GM18505 (cell line): ENCODE measurements around the gene MYO3B.
"Not testable (repeated sequence)": the region's sequence is repeated elsewhere in the genome, so short reads cannot be mapped to it uniquely, and the experiment has no call there.

ENCODE experiments used
- ATAC-seq: cut with Tn5 transposase; IDR thresholded peaks from one replicate; pipeline ENCODE4 v1.9.1; 2021; ENCODE audit not compliant: unreplicated experiment
- POLR2A ChIP-seq: IDR thresholded peaks from 4 replicates; pipeline ENCODE4 v1.6.1; 2011; ENCODE audit warnings: borderline replicate concordance; ENCODE audit not compliant: insufficient read depth, insufficient read length; ENCODE audit errors: extremely low read depth

MYO3B gene

GRCh38 chr2:170264522-170264860 is 86.5 kb downstream of the MYO3B start:
- no peak for TF ChIP-seq POLR2A
- no peak for ATAC-seq

DNA sequence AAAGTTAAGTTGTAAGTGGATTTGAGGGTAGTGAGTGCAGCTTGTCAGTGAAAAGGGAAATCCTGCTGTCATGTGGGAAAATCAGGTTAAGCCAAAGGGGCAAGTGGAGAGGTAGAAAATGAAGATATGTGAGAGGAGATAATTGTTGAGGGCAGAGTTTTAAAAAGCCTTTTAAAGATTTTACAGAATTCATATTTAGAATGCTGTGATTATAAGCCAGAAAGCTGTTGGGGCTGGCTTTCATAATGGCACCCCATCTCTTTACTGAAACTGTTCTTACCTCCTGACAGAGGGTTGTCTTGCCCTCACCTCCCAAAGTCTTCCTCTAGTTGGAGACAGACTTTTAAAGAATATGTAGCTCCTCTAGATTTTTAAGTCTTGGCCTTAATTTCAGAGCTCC is 86.9 kb downstream of the MYO3B start:
- no peak for ATAC-seq
- no peak for TF ChIP-seq POLR2A

GRCh38 chr2:170265321-170265720 is 87.4 kb downstream of the MYO3B start:
- no peak for TF ChIP-seq POLR2A
- no peak for ATAC-seq

DNA sequence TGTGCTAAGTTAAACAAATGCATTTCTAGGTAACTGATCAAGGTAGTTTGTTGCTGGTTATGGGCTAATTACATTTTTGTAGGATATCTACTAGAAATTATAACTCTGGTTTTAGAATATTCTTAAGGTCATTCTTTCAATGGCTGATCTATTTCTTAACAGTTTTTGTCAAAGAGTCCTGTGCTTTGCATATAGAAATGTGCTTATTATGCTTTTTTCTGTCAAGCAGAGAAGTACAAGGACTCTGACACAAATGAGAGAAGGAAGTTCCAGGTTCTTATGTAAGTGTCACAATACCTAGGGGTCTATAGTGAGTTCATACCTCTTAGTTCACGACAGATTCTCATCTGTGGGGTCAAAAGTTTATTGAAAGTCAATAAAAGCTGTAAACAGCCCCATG is 88.4 kb downstream of the MYO3B start:
- TF ChIP-seq POLR2A = no peak
- ATAC-seq = no peak

GRCh38 chr2:170267071-170267470 is 89.1 kb downstream of the MYO3B start:
- no peak for TF ChIP-seq POLR2A
- no peak for ATAC-seq

DNA sequence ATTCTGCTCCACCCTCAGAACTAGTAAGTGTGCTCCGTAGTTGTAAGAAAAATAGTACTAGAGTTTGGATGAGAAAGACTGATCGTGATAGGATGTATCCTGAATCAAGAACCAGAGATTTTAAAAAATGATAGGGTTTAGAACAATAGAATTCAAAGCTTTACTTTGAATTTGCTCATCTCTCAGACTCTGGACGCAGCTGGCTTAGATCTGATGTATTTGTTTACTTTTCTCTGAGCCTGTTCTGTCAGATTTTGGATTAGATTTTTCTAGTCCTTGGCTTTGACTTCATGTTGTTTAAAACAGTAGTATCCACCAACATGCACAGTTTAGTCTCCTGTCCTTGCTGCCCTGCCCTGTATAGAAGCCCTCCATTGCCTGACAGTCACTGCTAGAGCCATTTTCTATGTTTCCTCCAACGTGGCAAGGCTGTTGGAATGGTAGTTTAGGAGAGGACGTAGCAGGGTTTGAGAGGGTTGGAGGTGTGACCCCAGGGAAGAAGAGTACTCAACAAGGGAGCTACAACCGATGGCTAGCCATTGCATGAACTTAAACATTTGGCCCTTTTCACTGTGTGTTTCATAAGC is 92.4 kb downstream of the MYO3B start:
- ATAC-seq = no peak
- no peak for TF ChIP-seq POLR2A

DNA sequence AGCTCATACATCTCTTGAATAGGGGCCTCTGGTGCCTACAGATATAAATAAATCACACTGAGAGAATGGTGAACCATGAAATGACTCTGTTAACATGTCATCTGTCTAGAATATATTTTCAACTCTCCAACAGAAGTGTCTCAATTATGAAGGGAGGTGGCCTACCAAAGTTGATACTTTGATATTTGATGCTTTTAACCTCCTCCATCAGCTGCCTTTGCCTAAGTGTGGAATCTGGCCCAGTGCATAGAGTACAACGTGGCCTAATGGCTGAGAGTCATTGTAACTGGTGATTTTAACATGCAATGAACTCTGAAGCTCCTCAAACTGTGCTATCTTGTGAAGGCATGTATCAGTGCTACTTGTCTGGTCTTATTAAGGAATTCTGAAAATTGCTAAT is 93.4 kb downstream of the MYO3B start:
- ATAC-seq = no peak

DNA sequence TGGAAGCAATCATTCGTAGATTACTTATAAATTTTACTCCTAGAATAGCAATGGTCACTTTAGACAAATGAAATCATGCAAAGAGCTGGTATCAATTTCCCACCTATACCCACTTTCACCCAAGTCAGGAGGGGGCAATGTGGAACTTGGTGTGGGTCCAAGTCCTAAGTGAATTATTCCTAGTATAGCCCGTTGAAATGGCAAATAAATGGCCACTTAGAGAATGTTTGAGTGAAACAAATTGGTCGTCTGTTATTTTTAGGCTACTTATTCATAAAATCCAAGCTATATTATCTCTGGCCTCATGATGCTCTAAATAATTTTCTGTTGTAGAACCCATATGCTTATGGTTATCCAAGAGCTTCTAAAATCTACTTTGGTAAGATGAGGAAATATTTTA is 98.1 kb downstream of the MYO3B start:
- TF ChIP-seq POLR2A = no peak
- ATAC-seq = no peak

More for the DNA sequence above, 93.4 kb downstream of the MYO3B start:
- no peak for TF ChIP-seq POLR2A

- ATAC-seq = no peak
- TF ChIP-seq POLR2A = no peak
Observed at GRCh38 chr2:170276925-170277629, 99.1 kb downstream of the MYO3B start.

DNA sequence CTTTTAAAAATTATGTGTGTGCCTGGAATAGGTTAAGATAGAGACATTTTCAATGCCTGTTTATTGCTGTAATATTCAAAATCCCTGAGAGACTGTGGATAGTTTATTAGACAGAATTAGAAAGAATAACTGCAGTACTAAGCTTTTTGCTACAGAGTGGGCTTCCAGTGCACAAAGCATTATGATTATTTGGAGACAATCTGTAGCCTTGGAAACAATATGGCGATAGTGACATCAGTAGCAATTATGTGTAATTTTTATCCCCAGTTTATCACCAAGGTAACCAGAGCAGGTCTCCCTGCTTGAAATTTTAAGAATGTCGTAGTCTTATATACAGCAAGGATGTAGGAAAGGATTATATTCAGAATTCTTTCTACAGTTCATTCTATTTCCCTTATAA is 100.0 kb downstream of the MYO3B start:
- ATAC-seq = no peak
- TF ChIP-seq POLR2A = no peak

- not testable (repeated sequence) for ATAC-seq
Observed at GRCh38 chr2:170279615-170280014, 101.7 kb downstream of the MYO3B start.

DNA sequence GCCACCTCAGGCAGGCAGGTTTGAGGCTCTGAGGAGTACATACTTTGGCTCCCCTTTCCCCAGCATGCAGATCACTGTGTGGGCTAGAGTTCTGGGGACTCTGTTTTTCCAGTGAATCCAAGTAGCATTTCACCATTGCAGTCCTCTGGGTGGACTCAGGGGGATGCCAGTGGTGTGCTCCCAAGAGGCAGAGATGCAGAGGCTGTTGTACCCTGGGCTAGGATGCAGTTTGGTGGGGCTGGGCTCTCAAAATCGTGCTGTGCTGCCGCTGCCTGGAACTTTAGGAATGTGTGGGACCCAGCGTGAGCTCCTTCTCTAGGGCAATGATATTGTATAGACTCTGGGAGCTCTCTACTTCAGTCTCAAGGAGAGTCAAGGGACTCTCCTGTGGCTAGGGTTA is 104.9 kb downstream of the MYO3B start:
- ATAC-seq = no peak
- no peak for TF ChIP-seq POLR2A

DNA sequence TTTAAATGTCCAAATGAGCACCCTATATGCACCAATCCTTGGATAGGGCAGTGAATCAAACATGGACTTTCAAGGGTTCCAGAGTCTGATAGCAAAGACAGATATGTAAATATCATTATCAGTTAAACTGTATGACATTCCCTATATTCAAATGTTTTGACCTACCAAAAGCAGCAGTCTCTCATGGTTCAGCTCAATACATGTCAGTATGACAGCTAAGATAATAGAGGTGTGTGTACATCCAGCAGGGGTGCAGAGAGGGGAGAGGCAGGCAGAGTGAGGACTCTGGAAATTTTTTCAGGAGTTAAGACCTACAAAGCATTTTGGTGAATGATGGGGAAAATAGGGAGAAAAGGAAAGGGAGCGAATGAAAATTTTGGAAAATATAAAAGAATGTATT is 106.3 kb downstream of the MYO3B start:
- no peak for ATAC-seq
- no peak for TF ChIP-seq POLR2A

DNA sequence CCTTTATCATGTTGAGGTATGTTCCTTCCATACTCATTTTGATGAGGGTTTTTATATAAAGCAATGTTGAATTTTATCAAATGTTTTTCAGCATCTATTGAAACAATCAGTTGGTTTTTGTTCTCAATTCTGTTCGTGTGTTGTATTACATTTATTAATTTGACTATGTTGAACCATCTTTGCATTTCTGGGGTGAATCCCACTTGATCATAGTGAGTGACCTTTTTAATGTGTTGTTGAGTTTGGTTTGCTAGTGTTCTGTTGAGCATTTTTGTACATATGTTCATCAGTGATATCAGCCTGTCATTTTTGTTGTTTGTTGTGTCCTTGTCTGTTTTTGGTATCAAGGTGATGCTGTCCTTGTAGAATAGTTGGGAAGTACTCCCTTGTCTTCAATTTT is 110.9 kb downstream of the MYO3B start:
- no peak for ATAC-seq

GRCh38 chr2:170291474-170291873 is 113.5 kb downstream of the MYO3B start:
- no peak for TF ChIP-seq POLR2A
- ATAC-seq = no peak

More for the DNA sequence above, 110.9 kb downstream of the MYO3B start:
- TF ChIP-seq POLR2A = no peak
